Measurements from ENCODE around the gene RPRD1B. TPM values are rescaled to one million over a fixed set of nuclear protein-coding genes. Genes with fewer than 3 reads are reported as not detected.

Gene RPRD1B
- total and polyA plus RNA-seq, 2 of the 4 experiments (the other 2 are of a cell fraction) = 8.4 to 9.9 TPM

GRCh38 chr20:38131588-38132121 lies 98.1 kb downstream of the RPRD1B start:
- Histone ChIP-seq H3K36me3 (ENCODE audit: control insufficient read depth, insufficient read depth, low read length) (peaks cover 62% of the 10 kb centered on the region), H3K27me3 (ENCODE audit: control insufficient read depth, insufficient read depth, low read length) (no peaks in the 10 kb centered on the region), H2BK15ac (ENCODE audit: low read depth, low read length) (no peak overlapping the region), H3K9me1 (ENCODE audit: insufficient read depth, low read length) (peaks cover 18% of the 10 kb centered on the region), H3K79me1 (ENCODE audit: low read depth in 1 of 2, low read length in 2 of 2) (peaks cover 0 to 7% of the 10 kb centered on the region in 2 experiments; a peak in 2 of 4 replicates), H3K4ac (ENCODE audit: low read depth, low read length) (no peak overlapping the region), H3K23ac (ENCODE audit: low read depth, low read length) (no peak overlapping the region), H3K4me3 (ENCODE audit: insufficient read depth, low read depth, low read length) (no peak overlapping the region), H3K18ac (ENCODE audit: low read depth, low read length) (no peak overlapping the region), H3K27ac (ENCODE audit: insufficient read depth, low read length) (no peak overlapping the region), H4K91ac (ENCODE audit: insufficient read depth, low read depth, low read length) (no peak overlapping the region), H3K14ac (replicated peaks; ENCODE audit: low read depth, low read length) (no peak overlapping the region), H3K9me3 (ENCODE audit: control insufficient read depth, insufficient read depth, low read length) (no peaks in the 10 kb centered on the region), H4K8ac (ENCODE audit: low read depth in 2 of 2, low read length in 2 of 2) (no peak overlapping the region), H4K20me1 (ENCODE audit: insufficient read depth, low read length) (no peaks in the 10 kb centered on the region; the same call in 1 of the 2 replicates), H3K4me1 (ENCODE audit: control insufficient read depth, insufficient read depth, low read length) (peaks cover 12% of the 10 kb centered on the region), H3K4me2 (ENCODE audit: low read depth, low read length) (no peak overlapping the region), H2BK120ac (ENCODE audit: low read depth, low read length) (no peak overlapping the region), H2AK9ac (replicated peaks; ENCODE audit: low read depth, low read length, poor library complexity) (no peak overlapping the region), H2BK20ac (ENCODE audit: low read depth, low read length) (no peak overlapping the region), H2AFZ (replicated peaks; ENCODE audit: low read length, poor library complexity) (no peak overlapping the region), H2AK5ac (ENCODE audit: low read depth, low read length) (no peak overlapping the region), H3K9ac (ENCODE audit: low read depth, low read length) (no peak overlapping the region), H4K5ac (ENCODE audit: low read depth, low read length) (no peak overlapping the region), H3K56ac (ENCODE audit: extremely low read depth, insufficient read depth, low read length) (no peak overlapping the region), H2BK5ac (ENCODE audit: low read depth, low read length, poor library complexity, severe bottlenecking) (no peak overlapping the region)
- no TSS peak for BruUV-seq (replicated peaks)
- ATAC-seq (ENCODE audit: low read depth) = no peak
- CTCF ChIA-PET = interaction anchor here (1.1 kb wide), 1 partner anchor 58 kb away, joined by 5 read pairs; no protein-coding TSS in a partner anchor
- in situ Hi-C loops (cut with MboI; ENCODE audit: low sequenced_read_pairs) (no loop called here), intact Hi-C loops (cut with micrococcal nuclease) (no loop called here), dilution Hi-C loops (cut with HindIII; ENCODE audit: low sequenced_read_pairs, unreplicated experiment) (no loop called here)
- no peak for DNase-seq
- POLR2A ChIA-PET (ENCODE audit: unreplicated experiment) = no interaction called here
- WGBS, 2 experiments (ENCODE audit: extremely low coverage in 2 of 2, insufficient read length in 1 of 2) = no CpG with 5 or more reads among the region's 3 CpGs
- no peak for TF ChIP-seq RCOR1 (IDR thresholded peaks at IDR 0.05; ENCODE audit: insufficient replicate concordance, low read length)
- no peak for TF ChIP-seq FOS (IDR thresholded peaks at IDR 0.05; ENCODE audit: low read depth, low read length)
- no peak for TF ChIP-seq RAD21 (IDR thresholded peaks at IDR 0.05; ENCODE audit: low read length)
- TF ChIP-seq NFE2L2 (IDR thresholded peaks at IDR 0.05; ENCODE audit: low read depth, low read length) = no peak
- TF ChIP-seq ELK1 (IDR thresholded peaks at IDR 0.05; ENCODE audit: borderline replicate concordance, low read depth, low read length) = no peak
- no peak for TF ChIP-seq CEBPB (IDR thresholded peaks at IDR 0.05; ENCODE audit: low read depth, low read length)
- no peak for TF ChIP-seq USF2 (IDR thresholded peaks at IDR 0.05; ENCODE audit: low read depth, low read length)
- no peak for TF ChIP-seq RFX5 (IDR thresholded peaks at IDR 0.05; ENCODE audit: low read depth, low read length)
- TF ChIP-seq MAZ (IDR thresholded peaks at IDR 0.05; ENCODE audit: borderline replicate concordance, low read depth, low read length) = no peak
- no peak for TF ChIP-seq SMC3 (IDR thresholded peaks at IDR 0.05; ENCODE audit: low read depth, low read length)
- no peak for TF ChIP-seq POLR2A (IDR thresholded peaks at IDR 0.05; ENCODE audit: low read depth, low read length)
- no peak for TF ChIP-seq MXI1 (IDR thresholded peaks at IDR 0.05; ENCODE audit: borderline replicate concordance, low read depth, low read length)
- no peak for TF ChIP-seq BHLHE40 (IDR thresholded peaks at IDR 0.05; ENCODE audit: low read depth, low read length)
- TF ChIP-seq MAFK (IDR thresholded peaks at IDR 0.05; ENCODE audit: low read depth, low read length) = no peak
- TF ChIP-seq CHD1 (IDR thresholded peaks at IDR 0.05; ENCODE audit: low read depth, low read length) = no peak
- TF ChIP-seq CTCF (conservative IDR thresholded peaks at IDR 0.05; ENCODE audit: low read depth, low read length) = no peak

Data from IMR-90 (cell line).